ENCODE data around the gene RAPGEF2.

The RAPGEF2 gene

DNA sequence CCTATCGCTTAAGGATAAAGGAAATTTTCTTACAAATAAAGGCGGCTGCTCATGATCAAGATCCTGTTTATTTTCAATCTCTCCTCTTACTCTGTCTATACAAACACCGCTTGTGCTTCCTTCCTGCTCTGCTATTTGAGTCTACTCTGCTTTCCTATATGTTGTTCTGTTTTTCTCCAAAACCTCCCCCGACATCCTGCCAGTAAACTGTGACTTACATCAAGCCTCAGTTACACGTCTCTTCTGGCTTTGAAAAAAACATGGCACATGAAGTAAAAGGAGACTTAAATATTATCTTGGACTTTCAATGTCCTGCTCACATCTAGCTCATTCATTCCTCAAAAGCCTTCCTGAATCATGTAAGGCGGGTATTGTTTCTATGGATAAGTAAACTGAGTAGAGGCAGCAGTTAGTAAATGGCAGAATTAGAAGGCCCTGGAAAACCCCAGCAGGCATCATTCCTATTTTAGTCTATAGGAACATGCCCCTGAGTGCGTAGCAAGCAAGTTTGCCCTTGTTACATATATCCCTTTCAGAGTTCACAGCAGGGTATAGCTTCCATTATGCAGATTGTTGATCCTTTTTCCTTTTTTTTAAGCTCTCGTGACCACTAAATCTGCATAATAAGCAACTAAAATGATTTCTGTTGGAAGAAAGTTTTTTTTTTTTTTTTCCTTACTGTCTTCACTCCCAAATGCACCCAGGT is 280.1 kb downstream of the RAPGEF2 start:
- DNase-seq: no peak

DNA sequence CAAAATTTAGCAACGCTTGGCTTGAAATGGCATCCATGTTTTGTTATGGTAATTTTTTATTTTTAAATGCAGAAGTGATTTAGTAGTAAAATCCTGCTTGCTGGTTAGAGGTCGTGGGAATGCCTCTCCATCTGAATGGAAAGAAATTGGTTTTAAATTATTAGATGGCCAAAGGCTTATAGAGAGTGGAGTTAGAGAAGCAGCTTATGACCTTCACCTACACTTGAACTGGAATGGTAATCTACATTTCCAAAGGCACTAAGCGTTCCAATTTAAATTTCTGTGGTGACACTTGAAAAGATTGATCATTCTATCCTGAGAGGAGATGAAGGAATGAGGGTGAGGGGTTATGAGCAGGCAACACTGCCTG is 280.7 kb downstream of the RAPGEF2 start:
- no peak for DNase-seq

DNA sequence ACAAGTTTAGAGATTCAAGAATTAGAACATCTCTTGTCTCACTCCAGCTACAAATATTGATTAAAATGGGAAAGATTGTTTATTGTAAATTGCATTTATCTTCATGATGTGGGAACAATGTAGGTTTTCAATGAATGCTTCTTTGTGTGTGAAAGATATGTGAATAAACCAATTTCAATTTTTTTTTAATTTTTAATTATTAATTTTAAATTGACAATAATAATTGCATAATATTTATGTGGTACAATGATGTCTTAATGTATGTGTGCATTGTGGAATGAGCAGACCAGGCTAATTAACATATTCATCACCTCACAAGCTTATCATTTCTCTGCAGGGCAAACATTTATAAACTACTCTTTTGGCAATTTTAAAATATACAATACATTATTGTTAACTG is 281.1 kb downstream of the RAPGEF2 start:
- DNase-seq: no peak

DNA sequence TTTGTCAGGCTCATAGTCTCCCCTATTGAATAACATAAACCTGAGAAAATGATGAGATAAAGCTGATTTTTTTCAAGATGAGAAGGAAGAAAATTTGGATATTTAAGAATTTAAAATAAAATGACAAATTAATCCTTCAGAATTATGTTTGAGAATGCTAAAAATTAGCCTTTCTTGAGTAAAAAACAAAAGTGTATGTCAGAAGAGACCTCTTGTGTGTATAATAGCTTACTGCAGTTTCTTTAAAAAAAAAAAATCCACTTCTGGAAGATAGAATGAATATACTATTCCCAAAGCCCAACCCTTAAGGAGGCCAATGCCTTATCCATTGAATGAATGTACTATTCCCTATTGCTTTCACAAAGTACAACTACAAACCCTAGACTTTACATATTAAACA is 281.8 kb downstream of the RAPGEF2 start:
- DNase-seq: no peak

DNA sequence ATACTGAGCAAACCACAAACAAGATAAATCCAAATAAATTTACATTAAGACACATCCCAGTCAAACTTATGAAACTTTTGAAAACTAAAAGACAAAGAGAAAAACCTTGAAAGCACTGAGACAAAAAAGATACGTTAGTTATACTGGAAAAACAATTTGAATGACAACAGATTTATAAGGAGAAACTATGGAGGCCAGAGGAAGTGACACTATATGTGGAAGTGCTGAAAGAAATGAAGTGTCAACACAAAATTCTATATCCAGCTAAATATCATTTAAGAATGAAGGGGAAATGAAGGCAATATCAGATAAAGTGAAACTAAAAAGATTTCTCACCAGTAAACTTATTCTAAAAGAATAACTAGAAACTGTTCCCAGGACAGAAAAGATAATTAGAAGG is 283.7 kb downstream of the RAPGEF2 start:
- no peak for DNase-seq

DNA sequence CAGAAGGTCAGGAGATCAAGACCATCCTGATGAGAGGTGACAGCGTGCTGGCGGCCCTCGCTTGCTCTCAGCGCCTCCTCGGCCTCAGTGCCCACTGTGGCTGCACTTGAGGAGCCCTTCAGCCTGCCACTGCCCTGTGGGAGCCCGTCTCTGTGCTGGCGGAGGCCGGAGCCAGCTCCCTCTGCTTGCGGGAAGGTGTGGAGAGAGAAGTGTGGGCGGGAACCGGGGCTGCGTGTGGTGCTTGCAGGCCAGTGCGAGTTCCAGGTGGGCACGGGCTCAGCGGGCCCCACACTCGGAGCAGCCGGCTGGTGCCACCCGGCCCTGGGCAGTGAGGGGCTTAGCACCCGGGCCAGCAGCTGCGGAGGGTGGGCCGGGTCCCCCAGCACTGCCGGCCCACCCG is 286.9 kb downstream of the RAPGEF2 start:
- no peak for DNase-seq

DNA sequence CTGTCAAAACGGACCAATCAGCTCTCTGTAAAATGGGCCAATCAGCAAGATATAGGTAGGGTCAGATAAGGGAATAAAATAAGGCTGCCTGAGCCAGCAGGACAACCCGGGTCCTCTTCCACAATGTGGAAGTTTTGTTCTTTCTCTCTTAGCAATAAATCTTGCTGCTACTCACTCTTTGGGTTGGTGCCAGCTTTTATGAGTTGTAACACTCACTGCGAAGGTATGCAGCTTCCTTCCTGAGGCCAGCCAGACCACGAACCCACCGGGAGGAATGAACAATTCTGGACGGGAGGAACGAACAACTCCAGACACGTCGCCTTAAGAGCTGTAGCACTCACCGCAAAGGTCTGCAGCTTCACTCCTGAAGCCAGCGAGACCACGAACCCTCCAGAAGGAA is 287.8 kb downstream of the RAPGEF2 start:
- no peak for DNase-seq

DNA sequence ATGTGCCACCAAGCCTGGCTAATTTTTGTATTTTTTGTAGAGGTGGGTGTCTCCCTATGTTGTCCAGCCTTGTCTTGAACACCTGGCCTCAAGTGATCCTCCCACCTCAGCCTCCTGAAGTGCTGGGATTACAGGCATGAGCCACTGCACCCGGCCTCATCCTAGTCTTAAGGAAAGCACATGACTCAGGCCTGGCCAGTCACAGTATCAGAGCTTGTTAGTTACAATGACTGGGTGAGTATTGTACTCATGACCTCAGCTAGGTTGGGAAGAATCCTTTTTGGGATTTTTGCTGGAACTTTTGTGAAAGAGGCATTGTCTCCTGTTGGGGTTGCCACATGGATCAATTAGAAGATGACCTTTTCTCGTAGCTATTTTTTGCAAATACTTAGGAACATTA is 292.8 kb downstream of the RAPGEF2 start:
- no peak for DNase-seq

DNA sequence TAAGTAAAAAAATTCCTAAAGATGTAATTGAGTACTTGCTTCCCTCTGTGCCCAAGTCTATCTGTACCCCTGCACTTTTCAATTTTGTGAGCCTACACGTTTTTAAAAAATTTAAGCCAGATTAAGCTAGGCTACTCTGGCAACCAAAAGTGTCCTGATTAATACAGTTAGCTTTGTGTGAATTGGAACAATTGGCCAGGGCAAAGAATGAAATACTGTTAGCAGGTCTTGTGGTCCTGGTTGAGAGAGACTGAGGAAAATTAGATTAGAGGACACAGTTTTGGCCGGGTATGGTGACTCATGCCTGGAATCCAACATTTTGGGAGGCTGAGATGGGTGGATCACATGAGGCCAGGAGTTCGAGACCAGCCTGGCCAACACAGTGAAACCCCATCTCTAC is 293.3 kb downstream of the RAPGEF2 start:
- no peak for DNase-seq

DNA sequence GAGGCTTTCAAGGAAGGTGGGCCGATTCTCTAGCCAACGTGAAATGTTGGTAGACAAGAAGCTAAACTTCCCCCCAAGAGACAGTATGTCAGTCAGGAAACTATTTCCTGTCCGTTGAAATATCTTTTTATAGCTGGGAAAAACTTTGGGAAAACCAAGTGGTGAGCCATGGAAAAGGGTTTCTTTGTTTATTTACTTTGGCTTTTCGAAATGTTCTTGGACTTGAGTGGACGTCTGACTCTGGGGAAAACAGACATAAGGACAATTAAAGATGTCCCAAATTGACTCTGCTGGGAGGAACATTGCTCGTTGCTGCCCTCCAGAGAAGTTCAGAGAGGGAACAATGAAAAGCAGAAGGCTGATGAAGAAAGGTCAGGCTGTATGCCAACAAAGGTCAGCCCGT is 295.4 kb downstream of the RAPGEF2 start:
- no peak for DNase-seq

DNA sequence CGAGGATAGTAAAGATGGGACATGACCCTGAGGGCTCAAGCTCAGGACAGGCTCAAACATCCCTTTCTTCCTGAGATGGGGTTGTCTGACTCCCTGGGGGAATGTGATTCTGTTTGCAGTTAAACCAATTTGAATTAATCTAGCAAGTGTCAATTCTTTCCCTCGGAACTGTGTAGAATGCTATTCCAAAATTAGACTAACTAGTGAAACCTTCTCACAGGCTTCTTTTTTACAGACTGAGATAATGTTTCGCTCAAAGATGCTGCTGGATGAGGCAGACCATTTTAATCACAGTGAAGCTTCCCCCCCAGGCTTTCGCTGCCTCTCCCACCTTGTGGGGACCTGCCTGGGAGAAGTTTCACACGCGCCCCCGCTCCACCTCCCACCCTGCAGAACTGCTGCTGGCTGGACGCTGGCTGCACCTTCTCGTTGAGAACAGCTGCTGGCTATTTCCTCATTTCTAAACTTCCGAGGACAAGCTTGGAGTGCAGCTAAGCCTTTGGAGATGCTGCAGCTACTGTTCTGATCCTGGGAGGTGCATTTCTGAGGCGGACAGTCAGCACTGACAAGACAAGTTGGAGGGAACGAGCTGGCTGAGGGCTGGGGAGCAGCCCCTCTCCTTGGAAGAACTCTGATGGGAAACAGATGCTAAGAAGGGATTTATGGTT is 297.8 kb downstream of the RAPGEF2 start:
- no peak for DNase-seq

DNA sequence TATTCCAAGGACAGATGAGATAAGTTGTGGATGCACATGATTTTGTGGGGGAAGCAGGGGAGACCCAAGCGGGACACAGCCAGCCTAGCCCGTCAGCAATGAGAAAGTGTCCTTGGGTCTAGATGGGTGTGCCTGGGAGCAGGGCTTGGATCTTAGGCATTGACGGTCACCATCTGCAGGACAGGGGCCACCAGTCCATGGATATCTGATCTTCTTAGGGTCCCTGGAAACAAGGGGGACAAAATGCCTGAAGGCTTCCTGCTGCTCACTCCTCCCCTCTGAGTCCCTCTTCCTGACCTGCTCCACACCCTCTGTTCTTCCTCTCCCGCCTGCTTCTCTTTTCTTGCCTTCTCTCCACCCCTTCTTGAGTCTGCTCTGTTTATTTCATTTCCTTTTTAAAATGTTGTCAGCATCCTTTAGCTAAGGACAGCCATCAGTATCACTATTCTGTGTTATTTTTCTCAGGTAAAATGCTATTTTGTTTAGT is 298.4 kb downstream of the RAPGEF2 start:
- DNase-seq: no peak

DNA sequence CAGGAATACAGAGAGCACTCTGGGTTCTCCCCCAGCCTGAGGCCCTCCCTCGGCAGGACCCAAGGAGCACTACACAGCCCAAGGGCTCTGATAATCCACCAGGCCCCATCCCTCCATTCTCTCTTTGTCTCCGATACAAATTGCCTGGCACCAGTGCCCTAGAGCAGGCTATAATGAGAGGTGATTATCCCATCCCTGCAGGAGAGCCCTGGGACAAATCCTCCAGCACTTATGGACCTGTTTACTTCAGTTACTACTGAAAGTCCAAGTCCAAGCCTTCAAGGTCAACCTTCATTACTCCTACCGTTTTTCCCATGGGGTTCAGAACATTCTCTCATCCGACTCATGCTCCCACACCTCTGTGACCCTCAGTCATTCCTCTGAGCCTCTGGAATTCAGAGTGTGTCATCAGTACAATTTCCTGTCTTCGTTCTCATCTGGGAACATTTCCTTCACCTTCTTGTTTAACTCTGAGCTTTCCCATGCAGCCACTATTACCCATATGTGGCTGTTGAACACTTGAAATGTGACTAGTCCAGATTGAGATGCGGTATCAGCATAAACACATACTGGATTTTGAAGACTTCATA is 299.0 kb downstream of the RAPGEF2 start:
- DNase-seq: no peak

Measured in NCI-H510A treated with DMSO at 0.1 percent for 48 hours (cell line).